Spinal cord (tissue), 10 donors: Measurements from ENCODE around the gene ATP13A4. TPM values are rescaled to one million over a fixed set of nuclear protein-coding genes. Genes with fewer than 3 reads are reported as not detected.
"Not testable (repeated sequence)": the region's sequence is repeated elsewhere in the genome, so short reads cannot be mapped to it uniquely, and the experiment has no call there.

ENCODE experiments used
- DNase-seq, 6 donors: peaks; one replicate each; pipeline versions ENCODE4 v3.0.0 to v3.0.0-alpha.2; 2013 to 2015; ENCODE audit warnings: low spot score in 6 of 6, low read depth in 4 of 6
- H3K27ac ChIP-seq: one replicate; pipeline ENCODE4 v1.5.1; 2013; ENCODE audit warnings: low read depth, low read length, control low read depth
- H3K27me3 ChIP-seq: one replicate; pipeline ENCODE4 v1.6.1; 2013; ENCODE audit warnings: low read length; ENCODE audit not compliant: control insufficient read depth, insufficient read depth
- H3K36me3 ChIP-seq: one replicate; pipeline ENCODE4 v1.6.1; 2013; ENCODE audit warnings: low read length; ENCODE audit not compliant: control insufficient read depth, insufficient read depth
- H3K4me1 ChIP-seq: one replicate; pipeline ENCODE4 v1.6.1; 2013; ENCODE audit warnings: low read length; ENCODE audit not compliant: control insufficient read depth, insufficient read depth
- H3K4me3 ChIP-seq: one replicate; pipeline ENCODE4 v1.5.1; 2013; ENCODE audit warnings: low read depth, low read length, control low read depth
- H3K9me3 ChIP-seq: one replicate; pipeline ENCODE4 v1.6.1; 2013; ENCODE audit warnings: low read length; ENCODE audit not compliant: control insufficient read depth, insufficient read depth
- WGBS: methylation state at CpG from one replicate; pipeline ENCODE4 v1.1.5; 2013; ENCODE audit warnings: missing lambda C conversion rate; ENCODE audit not compliant: insufficient coverage; 5-methylcytosine and 5-hydroxymethylcytosine counted together
- polyA plus RNA-seq, 2 donors: library from polyadenylated mRNA; unstranded; fragments of 120-200 nt; gene quantifications; one replicate each; pipeline ENCODE4 v1.2.1, GENCODE V29; 2013; ENCODE audit not compliant: insufficient read length in 2 of 2
- total RNA-seq, 2 donors: library from RNA; depleted of rRNA in 1 of 2; stranded (reverse); fragments of 120-200 nt in 1 of 2; fragments of >200 nt in 1 of 2; gene quantifications; one replicate each; pipeline versions ENCODE4 v1.2.3 to v1.2.4, GENCODE V29; 2013 to 2014
- donor health status: healthy.

ATP13A4 gene
- total and polyA plus RNA-seq, 4 donors, result 26.4 to 53.4 (median 44.6) TPM

DNA sequence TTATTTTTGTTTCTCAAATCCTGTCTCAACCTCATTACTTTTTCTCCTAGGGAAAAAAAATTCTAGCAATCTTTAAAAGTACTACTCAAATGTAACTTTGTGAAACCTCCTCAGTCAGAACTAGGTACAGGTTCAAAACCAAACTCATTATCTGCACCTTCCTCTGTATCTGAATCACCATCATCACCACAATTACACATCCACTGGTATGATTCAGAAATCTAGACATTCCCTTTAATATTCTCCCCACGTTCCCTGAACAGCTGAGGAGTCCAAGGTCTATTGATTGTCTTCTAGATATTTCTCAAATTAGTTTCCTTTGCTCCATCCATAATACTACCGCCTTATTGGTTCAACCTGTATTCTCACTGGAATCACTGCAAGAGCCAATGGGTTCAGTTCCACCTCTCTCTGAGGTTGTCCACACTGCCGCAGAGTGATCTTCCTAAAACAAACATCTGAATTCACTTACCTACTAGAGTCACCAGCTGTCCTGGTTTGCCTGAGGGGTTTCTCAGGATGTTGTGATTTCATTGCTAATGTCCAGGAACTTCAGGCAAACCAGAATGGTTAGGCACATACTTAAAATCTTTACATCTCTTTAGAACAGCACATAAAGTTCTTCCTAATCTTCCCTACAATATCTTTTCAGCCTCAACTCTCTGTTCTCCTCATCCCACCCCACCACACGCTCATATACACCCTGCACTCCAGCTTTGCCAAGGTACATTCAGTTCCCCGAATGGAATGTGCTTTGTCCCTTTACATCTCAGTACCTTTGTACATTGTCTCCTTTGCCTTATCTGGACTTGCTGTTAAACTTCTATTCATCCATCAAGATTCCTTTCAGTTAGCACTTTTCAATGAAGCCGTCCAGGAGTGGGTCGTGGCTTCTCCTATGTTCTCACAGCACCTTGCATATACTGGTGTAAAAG lies 24.2 kb downstream of the ATP13A4 start:
- H3K36me3 ChIP-seq, result no peaks in the 10 kb centered on the region
- no peaks in the 10 kb centered on the region for H3K4me1 ChIP-seq
- 91% methylated on average over 6 of the region's 7 CpGs for WGBS
- H3K27me3 ChIP-seq, result no peaks in the 10 kb centered on the region
- H3K4me3 ChIP-seq, result no peak overlapping the region
- H3K9me3 ChIP-seq, result no peaks in the 10 kb centered on the region
- H3K27ac ChIP-seq, result no peak overlapping the region
- DNase-seq, result no peak

GRCh38 chr3:193526085-193526484 lies 28.6 kb downstream of the ATP13A4 start:
- no CpG with 5 or more reads among the region's 2 CpGs for WGBS
- DNase-seq, H3K4me1 ChIP-seq, H3K27me3 ChIP-seq, H3K4me3 ChIP-seq, H3K9me3 ChIP-seq, H3K27ac ChIP-seq, H3K36me3 ChIP-seq: not testable (repeated sequence)

- H3K4me1 ChIP-seq, result no peaks in the 10 kb centered on the region
- no peak for DNase-seq
- H3K36me3 ChIP-seq, result no peaks in the 10 kb centered on the region
- WGBS, result 100% methylated on average over 1 of the region's 4 CpGs
- no peaks in the 10 kb centered on the region for H3K27me3 ChIP-seq
- H3K9me3 ChIP-seq, result no peaks in the 10 kb centered on the region
- no peak overlapping the region for H3K4me3 ChIP-seq
- H3K27ac ChIP-seq, result no peak overlapping the region
These were observed 32.2 kb downstream of the ATP13A4 start for GRCh38 chr3:193522473-193522872.

DNA sequence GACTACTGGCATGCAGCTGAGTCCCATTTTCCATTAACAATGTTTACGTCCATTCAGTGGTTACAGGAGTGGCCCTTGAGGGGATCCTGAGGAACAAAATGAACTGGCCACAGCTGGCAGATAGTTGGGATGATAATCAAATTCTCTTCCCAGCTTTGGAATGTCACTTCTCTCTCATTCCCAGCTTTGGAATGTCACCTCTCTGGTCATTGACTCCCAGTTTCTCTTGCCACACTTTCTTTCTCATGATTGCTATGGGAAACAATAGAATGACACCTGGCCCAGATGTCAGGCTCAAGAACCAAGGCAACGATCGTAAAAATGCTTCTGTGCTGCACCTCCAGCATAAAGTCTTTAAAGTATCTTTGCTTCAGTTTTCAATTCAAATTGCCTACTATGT lies 34.0 kb downstream of the ATP13A4 start:
- Histone ChIP-seq H3K27ac (no peak overlapping the region), H3K9me3 (no peaks in the 10 kb centered on the region), H3K4me3 (no peak overlapping the region), H3K27me3 (no peaks in the 10 kb centered on the region), H3K36me3 (no peaks in the 10 kb centered on the region), H3K4me1 (no peaks in the 10 kb centered on the region)
- DNase-seq, result no peak
- no CpG with 5 or more reads among the region's 3 CpGs for WGBS

DNA sequence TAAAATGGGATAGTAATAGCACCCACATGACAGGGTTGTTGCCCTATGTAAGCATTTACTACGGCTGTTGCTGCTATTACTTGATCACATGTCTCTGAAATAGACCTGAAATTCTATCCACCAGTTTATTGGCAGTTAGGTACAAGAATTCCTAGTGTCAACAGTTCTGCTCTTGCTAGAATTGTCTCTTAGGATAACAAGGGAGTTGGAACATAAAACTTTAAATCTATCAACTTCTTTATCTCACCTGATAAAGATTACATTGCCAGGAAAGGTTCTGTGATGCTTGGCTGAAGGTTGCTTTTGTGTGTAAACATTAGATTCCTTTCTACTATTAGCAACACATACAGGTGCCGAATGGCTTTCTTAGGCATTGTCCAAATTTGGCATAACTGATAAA lies 38.7 kb downstream of the ATP13A4 start:
- no peaks in the 10 kb centered on the region for H3K4me1 ChIP-seq
- no peak overlapping the region for H3K27ac ChIP-seq
- no peaks in the 10 kb centered on the region for H3K9me3 ChIP-seq
- H3K4me3 ChIP-seq, result no peak overlapping the region
- no peaks in the 10 kb centered on the region for H3K27me3 ChIP-seq
- WGBS, result 50% methylated on average over 1 of the region's 2 CpGs
- peaks cover 3% of the 10 kb centered on the region for H3K36me3 ChIP-seq
- no peak for DNase-seq

GRCh38 chr3:193510154-193510553 lies 44.5 kb downstream of the ATP13A4 start:
- Histone ChIP-seq H3K4me3 (no peak overlapping the region), H3K4me1 (no peaks in the 10 kb centered on the region), H3K27ac (no peak overlapping the region), H3K27me3 (no peaks in the 10 kb centered on the region), H3K9me3 (no peaks in the 10 kb centered on the region), H3K36me3 (peaks cover 3% of the 10 kb centered on the region)
- DNase-seq, result peak in 1 of 6 donors; percentile 13
- 77% methylated on average over 7 of the region's 12 CpGs for WGBS

- no CpG with 5 or more reads among the region's 4 CpGs for whole genome bisulfite sequencing
- no peak for DNase-seq
These were observed 45.4 kb downstream of the ATP13A4 start for GRCh38 chr3:193509103-193509965.

GRCh38 chr3:193508108-193508507 lies 46.6 kb downstream of the ATP13A4 start:
- Histone ChIP-seq H3K36me3 (no peaks in the 10 kb centered on the region), H3K27ac (no peak overlapping the region), H3K4me3 (no peak overlapping the region), H3K4me1 (no peaks in the 10 kb centered on the region), H3K27me3 (no peaks in the 10 kb centered on the region), H3K9me3 (no peaks in the 10 kb centered on the region)
- no peak for DNase-seq
- no CpG with 5 or more reads among the region's 2 CpGs for WGBS

More at GRCh38 chr3:193509103-193509965, 45.4 kb downstream of the ATP13A4 start:
- H3K9me3 ChIP-seq, result no peaks in the 10 kb centered on the region
- H3K27ac ChIP-seq, result no peak overlapping the region
- no peaks in the 10 kb centered on the region for H3K4me1 ChIP-seq
- H3K36me3 ChIP-seq, result no peaks in the 10 kb centered on the region
- no peak overlapping the region for H3K4me3 ChIP-seq
- no peaks in the 10 kb centered on the region for H3K27me3 ChIP-seq

DNA sequence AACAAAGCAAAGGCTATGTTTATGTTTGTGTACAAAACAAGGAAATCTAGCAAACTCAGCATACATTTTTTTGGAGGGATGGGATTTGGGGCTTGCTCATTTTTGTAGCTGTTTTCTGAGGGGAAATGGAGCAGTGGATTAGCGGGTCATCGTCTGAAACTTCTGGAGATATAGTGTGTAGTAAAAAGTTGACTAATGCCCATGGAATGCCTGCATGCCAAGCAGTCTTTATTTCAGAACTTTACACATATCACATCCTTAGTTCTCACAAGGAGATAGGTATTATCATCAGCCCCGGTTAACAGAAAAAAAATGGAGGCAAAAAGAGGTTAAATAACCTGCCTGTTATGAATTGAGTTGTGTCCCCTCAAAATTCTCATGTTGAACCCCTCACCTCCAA lies 47.1 kb downstream of the ATP13A4 start:
- no peaks in the 10 kb centered on the region for H3K27me3 ChIP-seq
- H3K27ac ChIP-seq, result no peak overlapping the region
- no peaks in the 10 kb centered on the region for H3K36me3 ChIP-seq
- no peaks in the 10 kb centered on the region for H3K4me1 ChIP-seq
- no CpG with 5 or more reads among the region's 3 CpGs for WGBS
- no peak for DNase-seq
- no peaks in the 10 kb centered on the region for H3K9me3 ChIP-seq
- H3K4me3 ChIP-seq, result no peak overlapping the region
